GM19035 (cell line): ENCODE data around the gene PDE6H.

Experiments
- ATAC-seq: cut with Tn5 transposase; IDR thresholded peaks from one replicate; pipeline ENCODE4 v1.9.1; 2021; ENCODE audit not compliant: unreplicated experiment

PDE6H gene

GRCh38 chr12:14968478-14968877 is 4.4 kb upstream of the PDE6H start:
- no peak for ATAC-seq

DNA sequence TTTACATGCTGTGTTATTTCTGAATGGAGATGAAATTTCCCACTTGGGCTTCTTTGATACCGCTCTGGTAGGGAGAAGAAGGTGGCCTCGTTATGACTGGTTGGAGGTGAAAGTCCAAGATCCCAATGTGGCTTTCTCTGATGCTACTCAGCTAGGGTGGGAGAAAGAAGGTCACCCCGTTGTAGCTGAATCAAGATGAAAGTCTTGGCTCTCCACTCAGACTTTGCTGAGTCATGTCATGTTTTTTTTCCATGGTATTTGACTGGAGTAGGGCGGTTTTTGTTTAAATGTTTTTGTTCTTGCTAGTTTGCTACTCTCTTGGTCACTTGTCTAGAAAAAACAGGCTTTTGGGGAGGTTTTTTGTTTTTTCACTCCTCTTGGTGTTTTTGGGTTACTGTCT is 2.4 kb upstream of the PDE6H start:
- ATAC-seq: no peak

GRCh38 chr12:14974633-14975032 is 1.8 kb downstream of the PDE6H start:
- no peak for ATAC-seq

DNA sequence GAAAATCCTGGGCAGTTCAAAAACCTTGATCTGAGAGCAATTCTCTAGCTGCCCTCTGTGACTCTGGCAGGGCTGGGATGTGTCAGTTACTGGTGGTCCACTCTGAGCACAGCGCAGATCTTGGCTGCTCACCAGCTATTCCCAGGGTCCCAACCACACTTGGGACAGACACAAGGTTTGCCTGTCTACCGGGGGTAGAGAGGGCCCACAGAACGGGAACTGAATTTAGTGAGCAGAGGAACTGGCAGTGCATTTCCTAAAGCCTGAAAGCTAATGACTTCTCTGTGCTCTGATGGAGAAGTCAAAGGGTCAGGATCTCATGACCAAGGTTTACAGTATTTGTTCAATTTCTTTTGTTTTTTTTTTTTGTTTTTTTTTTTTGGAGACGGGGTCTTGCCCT is 2.6 kb downstream of the PDE6H start:
- no peak for ATAC-seq

DNA sequence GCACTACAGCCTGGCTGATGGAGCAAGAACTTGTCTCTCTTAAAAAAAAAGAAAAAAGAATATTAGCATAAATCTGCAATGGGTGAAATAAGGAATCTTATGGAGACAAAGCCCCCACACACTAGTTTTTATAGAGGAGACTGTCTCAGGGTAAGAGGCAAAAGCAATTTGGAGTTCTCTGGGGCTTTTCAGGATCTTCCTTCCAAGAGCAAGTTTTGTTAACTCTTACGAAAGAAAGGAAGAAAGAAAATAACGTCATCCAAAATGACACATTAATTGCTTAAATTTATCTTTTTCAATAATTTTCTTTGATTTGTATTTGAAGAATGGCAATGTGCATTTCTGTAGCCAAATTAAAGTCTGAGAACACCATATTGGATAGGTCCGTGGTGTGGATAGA is 3.8 kb downstream of the PDE6H start:
- ATAC-seq: no peak

DNA sequence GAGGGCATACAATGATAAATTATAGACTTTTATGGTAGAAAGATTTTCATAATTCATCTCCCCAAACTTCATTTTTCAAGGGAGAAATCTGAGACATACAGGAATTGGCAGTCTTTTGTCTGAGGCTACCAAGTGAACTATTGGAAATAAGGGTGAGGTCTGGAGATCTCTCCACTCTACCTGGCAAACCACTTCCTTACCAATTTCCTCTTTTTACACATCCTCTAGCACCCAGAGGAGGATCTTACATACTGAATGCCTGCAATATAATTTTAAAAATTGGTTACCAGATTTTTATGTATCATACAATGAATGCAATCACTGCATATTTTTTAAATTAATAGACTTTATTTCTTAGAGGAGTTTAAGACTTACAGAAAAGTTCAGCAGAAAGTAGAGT is 6.6 kb downstream of the PDE6H start:
- no peak for ATAC-seq

- ATAC-seq: no peak
These were observed 8.2 kb downstream of the PDE6H start for GRCh38 chr12:14981049-14981448.

- ATAC-seq: no peak
These were observed 9.7 kb downstream of the PDE6H start for GRCh38 chr12:14982562-14982961.

- peak; percentile 47 for ATAC-seq
These were observed 10.1 kb downstream of the PDE6H start for GRCh38 chr12:14982991-14983390.

DNA sequence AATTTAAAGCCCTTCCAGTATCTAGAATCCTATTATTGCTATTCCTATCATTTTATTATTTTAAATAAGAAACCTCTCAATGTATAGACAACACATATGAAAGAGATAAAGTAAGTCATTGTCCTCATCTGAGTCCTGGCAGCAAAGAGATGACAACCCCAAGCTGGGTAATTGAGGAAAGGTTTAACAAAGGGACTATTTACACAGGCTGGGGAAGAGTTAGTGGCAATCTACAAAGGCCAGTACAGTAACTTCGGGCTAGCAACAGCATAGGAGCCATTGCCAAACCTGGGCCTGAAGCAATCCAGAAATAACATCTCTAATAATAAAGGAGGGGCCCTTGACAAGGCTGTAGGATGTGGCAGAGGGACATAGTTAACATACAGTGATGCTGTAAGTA is 11.2 kb downstream of the PDE6H start:
- ATAC-seq: no peak

DNA sequence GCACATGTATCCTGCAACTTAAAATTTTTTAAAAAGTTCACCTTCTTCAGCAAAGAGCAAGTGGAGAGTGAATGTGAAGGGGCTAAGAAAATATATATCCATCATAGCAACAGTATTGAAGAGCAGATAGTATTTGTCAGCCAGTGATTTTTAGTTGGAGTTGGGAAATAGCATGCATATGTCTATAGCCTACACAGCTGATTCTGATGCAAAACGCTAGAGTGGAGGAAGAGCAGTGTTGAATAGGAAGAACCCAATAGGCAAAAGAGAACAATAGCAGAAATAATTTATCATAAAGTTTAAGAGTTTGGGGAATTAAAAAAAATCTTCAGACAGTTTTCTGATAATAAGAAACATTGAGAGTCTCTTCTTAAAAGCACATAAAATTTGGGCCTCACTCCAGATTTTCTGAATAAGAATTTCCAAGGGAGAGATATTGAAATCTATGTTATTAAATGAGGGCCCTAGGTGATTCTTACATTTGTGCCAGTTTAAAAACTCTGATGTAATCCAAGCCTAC is 12.0 kb downstream of the PDE6H start:
- ATAC-seq: no peak

DNA sequence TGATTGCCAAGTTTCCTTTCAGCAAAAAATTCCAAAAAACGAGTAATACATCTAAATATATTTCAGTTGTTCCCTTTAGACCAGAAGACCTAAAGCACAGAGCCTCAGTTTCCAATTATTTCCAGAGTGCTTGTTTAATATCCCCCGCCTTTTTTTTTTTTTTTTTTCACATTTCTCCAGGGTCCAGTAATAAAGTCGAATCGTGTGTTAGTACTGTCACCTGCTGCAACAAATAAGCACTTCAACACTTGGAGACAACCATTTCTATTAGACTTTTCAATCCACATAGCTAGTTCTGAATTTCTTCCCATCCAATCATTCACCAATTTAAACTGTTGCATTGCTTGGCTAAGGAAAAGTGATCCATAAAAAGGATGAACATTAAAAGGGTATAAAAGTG is 13.6 kb downstream of the PDE6H start:
- no peak for ATAC-seq

GRCh38 chr12:14988035-14988434 is 15.2 kb downstream of the PDE6H start:
- ATAC-seq: no peak

- peak; percentile 45 for ATAC-seq
These were observed 16.9 kb downstream of the PDE6H start for GRCh38 chr12:14989790-14990189.

GRCh38 chr12:14991069-14991468 is 18.2 kb downstream of the PDE6H start:
- no peak for ATAC-seq

- ATAC-seq: no peak
These were observed 19.8 kb downstream of the PDE6H start for GRCh38 chr12:14992673-14993072.

- no peak for ATAC-seq
These were observed 20.3 kb downstream of the PDE6H start for GRCh38 chr12:14993117-14993516.

GRCh38 chr12:14993537-14994266 is 20.9 kb downstream of the PDE6H start:
- no peak for ATAC-seq

DNA sequence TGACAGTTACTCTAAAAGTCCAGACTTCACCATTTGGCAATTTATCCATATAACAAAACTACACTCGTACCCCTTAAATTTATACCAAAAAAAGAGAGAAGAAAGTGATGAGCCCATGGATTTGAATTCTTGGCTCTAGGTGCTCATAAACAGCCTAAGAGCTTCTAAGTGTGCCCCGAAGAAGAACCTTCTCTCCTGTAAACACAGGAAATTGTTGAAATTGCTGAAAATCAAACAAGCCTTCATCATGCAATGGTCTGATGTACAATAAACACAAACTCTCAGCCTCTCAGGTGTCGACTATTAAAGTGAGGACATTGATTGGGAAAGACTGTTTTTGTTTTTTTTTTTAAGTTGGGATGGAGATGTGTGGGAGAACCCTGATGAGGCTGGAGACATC is 21.8 kb downstream of the PDE6H start:
- no peak for ATAC-seq

- peak; percentile 55 for ATAC-seq
These were observed 23.0 kb downstream of the PDE6H start for GRCh38 chr12:14995583-14996425.

DNA sequence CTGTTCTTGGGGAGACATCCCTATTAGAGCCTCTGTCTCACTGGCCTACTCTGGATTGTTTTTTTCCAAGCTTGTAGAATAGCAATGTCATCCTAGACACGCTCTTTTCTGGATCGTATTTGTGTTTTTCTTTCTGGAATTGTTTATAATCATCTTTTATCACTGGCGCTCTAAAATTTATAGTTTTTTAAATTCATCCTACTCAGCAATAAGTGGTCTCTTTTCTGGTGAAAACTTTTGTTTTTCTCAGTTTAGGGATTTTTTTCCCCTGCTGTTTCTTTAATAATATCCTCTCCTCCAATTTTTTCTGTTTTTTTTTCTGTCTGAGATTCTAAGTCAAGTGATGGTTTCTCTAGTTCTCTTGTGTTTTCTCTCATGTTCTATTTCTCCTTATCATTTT is 25.2 kb downstream of the PDE6H start:
- ATAC-seq: no peak

- ATAC-seq: no peak
These were observed 26.3 kb downstream of the PDE6H start for GRCh38 chr12:14999021-14999694.
